ENCODE measurements around the gene ANAPC2. TPM values are rescaled to one million over a fixed set of nuclear protein-coding genes. Genes with fewer than 3 reads are reported as not detected.
A peak's percentile ranks its signal among the peaks of the same experiment; 100 is the strongest.

ANAPC2 gene
- total RNA-seq, 4 donors from 2014 or later = 24.8 to 99.8 (median 54.9) TPM

DNA sequence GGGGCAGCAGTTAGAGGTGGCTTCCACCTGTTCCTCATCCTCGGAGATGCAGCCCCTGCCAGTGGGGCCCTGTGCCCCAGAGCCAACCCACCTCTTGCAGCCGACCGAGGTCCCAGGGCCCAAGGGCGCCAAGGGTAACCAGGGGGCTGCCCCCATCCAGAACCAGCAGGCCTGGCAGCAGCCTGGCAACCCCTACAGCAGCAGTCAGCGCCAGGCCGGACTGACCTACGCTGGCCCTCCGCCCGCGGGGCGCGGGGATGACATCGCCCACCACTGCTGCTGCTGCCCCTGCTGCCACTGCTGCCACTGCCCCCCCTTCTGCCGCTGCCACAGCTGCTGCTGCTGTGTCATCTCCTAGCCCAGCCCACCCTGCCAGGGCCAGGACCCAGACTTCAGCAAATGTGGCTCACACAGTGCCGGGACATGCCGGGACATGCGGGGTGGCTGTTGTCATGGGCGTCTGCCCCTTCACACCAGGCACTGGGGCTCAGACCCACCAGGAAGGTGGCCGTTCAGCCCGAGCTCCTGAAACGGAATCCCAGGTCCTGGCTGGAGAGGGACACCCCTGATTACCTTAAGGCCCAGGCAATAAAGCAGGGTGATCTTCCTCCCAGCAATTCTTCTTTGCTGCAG is 37.5 kb upstream of the ANAPC2 start:
- no peak overlapping the region for H3K4me3 ChIP-seq
- H3K27me3 ChIP-seq = peaks cover 27% of the 10 kb centered on the region
- H3K27ac ChIP-seq = peak overlapping the region; percentile 24
- no peak for DNase-seq (ENCODE audit: low spot score in 2 of 2)
- WGBS = 79% methylated on average over 8 of the region's 21 CpGs
- TF ChIP-seq POLR2AphosphoS5 (IDR thresholded peaks at IDR 0.05) (no peak), POLR2A (IDR thresholded peaks at IDR 0.05) (no peak), EP300 (IDR thresholded peaks at IDR 0.05) (no peak)
- TF ChIP-seq, protein P1, sequence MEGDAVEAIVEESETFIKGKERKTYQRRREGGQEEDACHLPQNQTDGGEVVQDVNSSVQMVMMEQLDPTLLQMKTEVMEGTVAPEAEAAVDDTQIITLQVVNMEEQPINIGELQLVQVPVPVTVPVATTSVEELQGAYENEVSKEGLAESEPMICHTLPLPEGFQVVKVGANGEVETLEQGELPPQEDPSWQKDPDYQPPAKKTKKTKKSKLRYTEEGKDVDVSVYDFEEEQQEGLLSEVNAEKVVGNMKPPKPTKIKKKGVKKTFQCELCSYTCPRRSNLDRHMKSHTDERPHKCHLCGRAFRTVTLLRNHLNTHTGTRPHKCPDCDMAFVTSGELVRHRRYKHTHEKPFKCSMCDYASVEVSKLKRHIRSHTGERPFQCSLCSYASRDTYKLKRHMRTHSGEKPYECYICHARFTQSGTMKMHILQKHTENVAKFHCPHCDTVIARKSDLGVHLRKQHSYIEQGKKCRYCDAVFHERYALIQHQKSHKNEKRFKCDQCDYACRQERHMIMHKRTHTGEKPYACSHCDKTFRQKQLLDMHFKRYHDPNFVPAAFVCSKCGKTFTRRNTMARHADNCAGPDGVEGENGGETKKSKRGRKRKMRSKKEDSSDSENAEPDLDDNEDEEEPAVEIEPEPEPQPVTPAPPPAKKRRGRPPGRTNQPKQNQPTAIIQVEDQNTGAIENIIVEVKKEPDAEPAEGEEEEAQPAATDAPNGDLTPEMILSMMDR (IDR thresholded peaks at IDR 0.05) = no peak
- no peaks in the 10 kb centered on the region for H3K9me3 ChIP-seq
- H3K4me1 ChIP-seq = peaks cover 55% of the 10 kb centered on the region
- no peaks in the 10 kb centered on the region for H3K36me3 ChIP-seq

DNA sequence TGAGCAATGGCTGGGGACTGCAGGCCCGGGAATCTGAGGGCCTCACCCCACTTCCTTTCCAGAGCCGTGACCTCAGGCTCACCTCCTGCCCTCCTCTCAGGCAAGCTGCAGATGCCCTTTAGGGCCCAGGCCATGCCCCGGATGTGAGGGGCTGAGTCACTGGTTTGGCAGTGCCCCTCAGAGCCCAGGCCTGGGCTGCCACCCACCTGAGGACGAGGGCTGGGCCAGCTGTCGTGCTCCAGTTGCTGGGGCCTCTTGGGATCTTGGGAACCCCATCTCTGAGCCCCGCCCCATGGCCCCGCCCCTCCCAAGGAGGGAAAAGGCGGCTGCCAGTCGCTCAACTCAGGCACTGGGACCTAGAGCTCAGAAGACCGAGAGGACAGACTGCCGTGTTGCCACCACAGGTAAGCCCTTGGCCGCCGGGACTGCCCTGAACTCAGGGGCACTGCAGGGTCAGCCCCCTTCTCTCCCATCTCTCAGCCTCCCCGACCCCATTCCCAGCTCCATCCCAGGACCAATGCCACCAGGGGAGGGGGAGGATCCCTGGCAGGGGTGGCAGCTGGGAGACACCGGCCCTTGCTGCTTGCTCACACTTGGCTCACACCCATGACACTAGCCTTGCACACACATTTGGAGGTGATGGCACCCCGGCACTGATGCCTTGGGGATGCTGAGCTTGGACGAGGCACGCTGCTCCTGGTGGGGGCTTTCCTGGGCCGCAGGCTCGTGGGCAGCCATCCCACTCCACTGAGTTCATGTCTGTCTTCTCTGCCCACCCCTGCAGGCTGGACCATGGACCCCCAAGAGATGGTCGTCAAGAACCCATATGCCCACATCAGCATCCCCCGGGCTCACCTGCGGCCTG is 36.7 kb upstream of the ANAPC2 start, which contains the start of gene CYSRT1:
CYSRT1 (plus strand) TSS at position 345 of the 865 bp plus-strand sequence; CDS start at position 793, 448 bp downstream.
- no peak for DNase-seq (ENCODE audit: low spot score in 2 of 2)
- Histone ChIP-seq H3K27me3 (peaks cover 20% of the 10 kb centered on the region), H3K36me3 (no peaks in the 10 kb centered on the region), H3K27ac (peak within 1 kb of the TSS; percentile 85), H3K4me1 (peaks cover 55% of the 10 kb centered on the region), H3K4me3 (peak within 1 kb of the TSS; percentile 63), H3K9me3 (no peaks in the 10 kb centered on the region)
- TF ChIP-seq POLR2AphosphoS5 (IDR thresholded peaks at IDR 0.05) (no peak), POLR2A (IDR thresholded peaks at IDR 0.05) (no peak), EP300 (IDR thresholded peaks at IDR 0.05) (no peak)
- TF ChIP-seq, protein P1 (IDR thresholded peaks at IDR 0.05) = no peak
- WGBS = 30% methylated on average over 2 of the region's 23 CpGs

DNA sequence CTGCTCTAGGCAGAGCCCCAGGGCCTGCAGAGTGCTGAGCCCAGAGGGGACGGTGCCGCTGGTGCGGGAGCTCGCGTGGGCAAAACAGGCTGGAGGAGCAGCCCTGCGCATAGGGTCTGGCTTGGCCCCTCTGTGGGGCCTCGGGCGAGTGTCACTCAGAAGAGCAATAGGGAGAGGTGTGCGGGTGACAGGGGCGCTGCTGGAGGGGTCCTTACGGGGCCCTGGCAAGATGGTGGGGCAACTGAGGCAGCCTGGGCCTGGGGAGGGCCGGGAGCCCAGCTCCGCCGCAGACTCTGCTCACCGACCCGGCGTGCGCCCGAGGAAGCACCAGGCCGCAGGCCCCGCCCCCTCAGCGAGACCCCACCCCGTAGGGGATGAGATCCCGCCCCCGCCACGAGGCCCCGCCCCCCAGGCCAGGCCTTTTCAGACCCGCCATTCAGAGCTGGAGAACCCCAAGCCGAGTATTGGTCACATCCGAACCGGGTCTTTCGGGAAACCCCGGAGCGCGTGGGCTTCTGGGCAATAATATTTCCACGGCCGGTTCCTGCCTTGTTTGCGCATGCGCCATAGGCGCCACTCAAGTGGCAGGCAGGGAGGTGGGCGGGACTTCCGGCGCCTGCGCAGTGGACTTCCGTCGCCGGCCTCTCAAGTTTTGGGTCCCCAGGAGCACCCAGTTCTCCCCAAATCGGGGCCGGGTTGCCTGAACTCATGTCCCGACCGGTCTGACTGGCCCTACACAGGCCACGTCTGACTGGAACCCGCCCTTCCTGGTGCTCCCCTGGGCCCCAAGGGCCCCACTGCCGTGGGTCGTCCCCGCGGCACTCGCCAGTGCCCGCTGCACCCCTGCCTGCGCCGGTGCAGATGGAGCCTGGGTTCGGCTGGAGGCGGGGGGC is 35.0 kb upstream of the ANAPC2 start:
- Histone ChIP-seq H3K36me3 (no peaks in the 10 kb centered on the region), H3K27ac (peak overlapping the region; percentile 85), H3K9me3 (no peaks in the 10 kb centered on the region), H3K4me3 (peak overlapping the region; percentile 63), H3K4me1 (peaks cover 63% of the 10 kb centered on the region), H3K27me3 (peaks cover 3% of the 10 kb centered on the region)
- WGBS = 0% methylated on average over 15 of the region's 63 CpGs
- peak; percentile 99 for DNase-seq (ENCODE audit: low spot score in 2 of 2)
- TF ChIP-seq POLR2AphosphoS5 (IDR thresholded peaks at IDR 0.05) = no peak
- no peak for TF ChIP-seq POLR2A (IDR thresholded peaks at IDR 0.05)
- TF ChIP-seq EP300 (IDR thresholded peaks at IDR 0.05) = no peak
- TF ChIP-seq, protein P1 (IDR thresholded peaks at IDR 0.05) = no peak

DNA sequence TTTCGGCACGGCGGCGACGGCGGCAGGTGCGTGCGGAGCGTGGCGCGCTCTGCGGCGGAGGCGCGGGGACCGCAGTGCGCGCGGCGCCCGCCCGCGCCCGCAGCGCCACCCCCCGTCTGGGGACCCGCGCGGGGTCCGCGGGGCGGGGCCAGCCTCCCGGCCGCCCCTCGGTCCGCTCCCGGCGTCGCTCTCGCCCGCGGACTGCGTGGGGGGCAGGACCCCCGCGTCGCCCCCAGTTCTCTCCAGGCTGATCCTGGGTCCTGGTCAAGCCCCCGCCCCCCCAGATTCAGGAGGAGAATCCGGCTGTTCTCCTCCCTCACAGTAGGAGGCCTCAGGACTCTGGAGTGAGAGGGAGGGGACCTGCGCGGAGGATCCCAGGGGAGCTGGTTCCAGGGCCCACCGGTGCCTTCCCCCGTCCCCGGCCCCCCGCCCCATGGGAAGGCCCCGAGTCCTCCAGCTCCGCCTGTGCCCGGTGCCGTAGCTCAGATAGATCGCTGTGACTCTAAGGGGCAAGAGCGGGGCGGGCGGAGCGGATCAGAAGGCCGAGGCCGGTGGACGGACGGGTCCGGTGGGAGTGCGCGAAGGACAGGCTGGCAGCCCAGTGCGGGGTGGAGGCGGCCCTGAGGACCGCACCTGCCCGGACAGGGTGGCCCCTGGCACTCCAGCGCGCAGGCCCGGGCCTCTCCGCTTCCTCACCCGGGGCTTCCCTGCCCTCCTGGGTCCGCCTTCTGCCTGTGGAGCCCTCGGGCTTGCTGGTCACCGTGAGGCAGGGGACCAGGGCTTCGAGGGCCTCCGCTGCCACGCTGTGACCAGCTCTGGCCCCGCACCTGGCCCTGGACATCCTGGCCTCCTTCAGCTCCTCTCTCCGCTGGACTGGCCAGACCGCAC is 34.1 kb upstream of the ANAPC2 start, which contains the start of gene RNF208:
RNF208 (minus strand) TSS at position 51 of the 888 bp plus-strand sequence. CDS start 1,028 bp downstream, outside the sequence.
- H3K4me1 ChIP-seq = peaks cover 66% of the 10 kb centered on the region
- 13% methylated on average over 6 of the region's 88 CpGs for WGBS

More for the DNA sequence above, 34.1 kb upstream of the ANAPC2 start, which contains the start of gene RNF208:
- Histone ChIP-seq H3K27ac (peak within 1 kb of the TSS; percentile 85), H3K4me3 (peak within 1 kb of the TSS; percentile 63), H3K36me3 (no peaks in the 10 kb centered on the region), H3K27me3 (no peaks in the 10 kb centered on the region), H3K9me3 (no peaks in the 10 kb centered on the region)
- TF ChIP-seq, protein P1 (IDR thresholded peaks at IDR 0.05) = no peak
- TF ChIP-seq POLR2A (IDR thresholded peaks at IDR 0.05) = no peak
- no peak for TF ChIP-seq EP300 (IDR thresholded peaks at IDR 0.05)
- no peak for TF ChIP-seq POLR2AphosphoS5 (IDR thresholded peaks at IDR 0.05)
- DNase-seq (ENCODE audit: low spot score in 2 of 2) = no peak

Data from suprapubic skin (tissue), 4 donors.